ENCODE measurements around the gene ARL5A.

The ARL5A gene

DNA sequence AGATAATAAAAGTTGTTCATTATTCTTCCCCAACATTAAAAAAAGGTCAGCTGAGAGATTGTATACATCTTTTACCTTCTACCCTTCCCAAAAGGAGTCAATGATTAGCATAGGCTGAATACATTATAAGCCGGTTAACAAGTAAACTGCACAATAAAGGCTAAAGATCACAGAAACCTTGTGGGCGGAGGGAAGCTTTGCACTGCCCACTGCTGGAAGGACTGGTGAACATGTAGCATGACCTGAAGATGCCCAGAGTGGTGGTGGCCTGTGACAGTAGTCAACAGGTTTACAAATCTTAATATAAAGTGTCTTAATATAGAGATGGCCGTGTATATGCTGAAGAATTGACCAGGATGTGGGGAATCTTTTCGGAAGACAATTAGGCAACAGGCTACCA, 35.6 kb downstream of the ARL5A start:
- Histone ChIP-seq H3K27me3 (ENCODE audit: control insufficient read depth, insufficient read depth, low read length) (no peaks in the 10 kb centered on the region), H3K9ac (ENCODE audit: low read depth, low read length) (no peak overlapping the region), H3K4me3 (ENCODE audit: low read length) (no peak overlapping the region), H3K4me2 (ENCODE audit: low read length) (no peak overlapping the region), H3K4me1 (ENCODE audit: control insufficient read depth, insufficient read depth, low read length) (peaks cover 15% of the 10 kb centered on the region), H3K36me3 (ENCODE audit: insufficient read depth, low read length) (peaks cover 11% of the 10 kb centered on the region), H3K9me3 (replicated peaks; ENCODE audit: low read length) (no peaks in the 10 kb centered on the region)

DNA sequence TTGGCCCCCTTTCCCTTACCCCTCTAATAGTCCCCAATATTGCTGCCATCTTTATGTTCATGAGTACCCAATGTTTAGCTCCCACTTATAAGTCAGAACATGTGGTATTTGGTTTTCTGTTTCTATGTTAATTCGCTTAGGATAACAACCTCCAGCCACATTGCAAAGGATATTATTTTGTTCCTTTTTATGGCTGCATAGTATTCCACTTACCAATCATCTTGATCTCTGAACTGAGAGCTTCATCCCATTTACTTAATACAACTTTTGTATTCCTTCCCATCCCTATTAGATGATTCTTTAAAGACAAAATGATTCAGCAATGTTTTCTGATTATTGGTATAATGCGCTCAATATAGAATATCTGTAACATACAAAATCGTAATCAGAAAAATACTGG, 36.7 kb downstream of the ARL5A start:
- H3K4me2 ChIP-seq (ENCODE audit: low read length): no peak overlapping the region
- no peak overlapping the region for H3K4me3 ChIP-seq (ENCODE audit: low read length)
- H3K4me1 ChIP-seq (ENCODE audit: control insufficient read depth, insufficient read depth, low read length): peaks cover 8% of the 10 kb centered on the region
- peaks cover 11% of the 10 kb centered on the region for H3K36me3 ChIP-seq (ENCODE audit: insufficient read depth, low read length)
- no peak overlapping the region for H3K9ac ChIP-seq (ENCODE audit: low read depth, low read length)
- H3K9me3 ChIP-seq (replicated peaks; ENCODE audit: low read length): no peaks in the 10 kb centered on the region
- no peaks in the 10 kb centered on the region for H3K27me3 ChIP-seq (ENCODE audit: control insufficient read depth, insufficient read depth, low read length)

DNA sequence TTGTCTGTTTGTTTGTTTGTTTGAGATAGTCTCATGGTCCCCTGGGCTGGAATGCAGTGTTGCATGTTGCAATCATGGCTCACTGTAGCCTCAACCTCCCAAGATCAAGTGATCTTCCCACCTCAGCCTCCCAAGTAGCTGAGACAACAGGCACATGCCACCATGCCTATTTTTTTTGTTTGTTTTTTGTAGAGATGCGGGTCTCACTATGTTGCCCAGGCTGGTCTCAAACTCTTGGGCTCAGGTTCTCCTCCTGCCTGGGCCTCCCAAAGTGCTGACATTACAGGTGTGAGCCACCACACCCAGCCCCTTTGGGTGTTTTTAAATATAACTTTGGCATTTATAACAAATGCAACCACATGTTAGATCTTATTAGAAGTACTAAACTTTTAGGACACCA, 37.5 kb downstream of the ARL5A start:
- H3K36me3 ChIP-seq (ENCODE audit: insufficient read depth, low read length): peaks cover 7% of the 10 kb centered on the region
- H3K4me3 ChIP-seq (ENCODE audit: low read length): no peak overlapping the region
- H3K9ac ChIP-seq (ENCODE audit: low read depth, low read length): no peak overlapping the region
- H3K9me3 ChIP-seq (replicated peaks; ENCODE audit: low read length): no peaks in the 10 kb centered on the region
- H3K27me3 ChIP-seq (ENCODE audit: control insufficient read depth, insufficient read depth, low read length): no peaks in the 10 kb centered on the region
- peaks cover under 1% of the 10 kb centered on the region for H3K4me1 ChIP-seq (ENCODE audit: control insufficient read depth, insufficient read depth, low read length)
- no peak overlapping the region for H3K4me2 ChIP-seq (ENCODE audit: low read length)

DNA sequence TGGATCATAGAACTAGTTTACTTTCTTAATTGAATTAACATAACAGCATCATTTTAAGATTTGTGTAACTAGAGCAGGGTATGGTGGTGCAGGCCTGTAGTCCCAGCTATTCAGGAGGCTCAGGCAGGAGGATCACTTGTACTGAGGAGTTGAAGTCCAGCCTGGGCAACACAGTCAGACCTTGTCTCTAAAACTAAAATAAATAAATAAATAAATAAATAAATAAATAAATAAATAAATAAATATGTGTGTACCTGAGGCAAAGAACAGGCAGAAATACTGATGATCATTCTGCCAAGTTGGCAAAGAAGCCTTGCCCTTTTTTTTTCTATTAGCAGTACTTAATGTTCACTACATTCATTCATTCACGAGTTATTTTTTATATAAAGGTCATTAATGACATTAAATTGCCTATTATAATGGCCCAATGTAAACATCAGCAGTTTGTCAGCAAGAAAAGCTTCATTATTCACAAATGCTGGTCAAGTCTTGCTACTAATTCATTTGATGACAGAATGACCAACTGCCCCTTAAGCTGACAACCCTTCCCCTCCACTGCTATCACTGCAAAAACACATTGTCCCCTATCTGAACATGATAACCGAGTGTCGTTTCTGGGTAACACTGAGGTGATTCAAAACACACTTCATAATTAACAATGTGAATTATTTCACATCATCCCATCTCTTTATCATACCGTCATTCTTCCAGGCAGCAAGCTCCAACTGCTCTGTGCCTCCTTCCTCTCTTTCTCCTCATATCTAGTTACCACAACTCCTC, 39.0 kb downstream of the ARL5A start:
- H3K4me3 ChIP-seq (ENCODE audit: low read length): no peak overlapping the region
- H3K36me3 ChIP-seq (ENCODE audit: insufficient read depth, low read length): peaks cover 7% of the 10 kb centered on the region
- no peak overlapping the region for H3K4me2 ChIP-seq (ENCODE audit: low read length)
- no peak overlapping the region for H3K9ac ChIP-seq (ENCODE audit: low read depth, low read length)
- no peaks in the 10 kb centered on the region for H3K9me3 ChIP-seq (replicated peaks; ENCODE audit: low read length)
- H3K4me1 ChIP-seq (ENCODE audit: control insufficient read depth, insufficient read depth, low read length): no peaks in the 10 kb centered on the region
- H3K27me3 ChIP-seq (ENCODE audit: control insufficient read depth, insufficient read depth, low read length): no peaks in the 10 kb centered on the region

DNA sequence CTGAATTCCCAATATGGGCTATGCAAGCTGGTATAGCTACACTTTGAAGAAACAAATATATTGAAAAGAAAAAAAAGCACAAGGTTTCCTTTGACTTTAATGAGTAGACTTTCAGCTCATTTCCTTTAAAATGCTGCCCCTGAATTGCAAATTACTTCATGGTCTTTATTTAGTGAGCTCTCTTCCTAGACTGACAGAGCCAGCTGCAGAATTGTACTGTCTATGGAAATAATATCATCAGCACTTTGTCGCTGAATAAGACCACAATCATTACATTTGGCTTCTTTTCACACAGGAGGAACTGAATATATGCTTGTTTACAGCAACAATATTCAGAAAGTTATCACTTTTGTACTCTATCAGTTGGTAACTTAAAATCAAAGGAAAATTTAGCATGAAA, 41.7 kb downstream of the ARL5A start:
- Histone ChIP-seq H3K9ac (ENCODE audit: low read depth, low read length) (no peak overlapping the region), H3K4me2 (ENCODE audit: low read length) (no peak overlapping the region), H3K9me3 (replicated peaks; ENCODE audit: low read length) (no peaks in the 10 kb centered on the region), H3K36me3 (ENCODE audit: insufficient read depth, low read length) (peaks cover 9% of the 10 kb centered on the region), H3K27me3 (ENCODE audit: control insufficient read depth, insufficient read depth, low read length) (no peaks in the 10 kb centered on the region), H3K4me1 (ENCODE audit: control insufficient read depth, insufficient read depth, low read length) (no peaks in the 10 kb centered on the region), H3K4me3 (ENCODE audit: low read length) (no peak overlapping the region)

DNA sequence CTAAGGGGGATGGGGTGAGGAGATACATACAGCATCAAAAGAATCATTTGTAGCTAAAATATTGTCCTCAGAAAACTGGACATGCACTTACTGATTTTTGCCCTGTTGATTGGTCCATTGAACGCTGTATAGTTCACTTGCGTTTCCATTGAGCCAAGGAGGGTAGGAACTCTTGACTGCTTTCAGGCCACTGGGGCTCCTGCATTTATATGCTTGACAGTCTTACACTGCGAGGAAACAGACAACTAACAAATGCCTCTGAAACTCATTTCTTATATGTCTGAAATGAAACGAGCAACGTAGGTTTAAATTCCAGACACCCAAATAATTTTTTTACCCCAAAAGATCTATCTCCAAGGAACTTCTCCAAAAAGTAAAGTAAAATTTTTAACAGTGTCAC, 42.1 kb downstream of the ARL5A start:
- no peaks in the 10 kb centered on the region for H3K27me3 ChIP-seq (ENCODE audit: control insufficient read depth, insufficient read depth, low read length)

DNA sequence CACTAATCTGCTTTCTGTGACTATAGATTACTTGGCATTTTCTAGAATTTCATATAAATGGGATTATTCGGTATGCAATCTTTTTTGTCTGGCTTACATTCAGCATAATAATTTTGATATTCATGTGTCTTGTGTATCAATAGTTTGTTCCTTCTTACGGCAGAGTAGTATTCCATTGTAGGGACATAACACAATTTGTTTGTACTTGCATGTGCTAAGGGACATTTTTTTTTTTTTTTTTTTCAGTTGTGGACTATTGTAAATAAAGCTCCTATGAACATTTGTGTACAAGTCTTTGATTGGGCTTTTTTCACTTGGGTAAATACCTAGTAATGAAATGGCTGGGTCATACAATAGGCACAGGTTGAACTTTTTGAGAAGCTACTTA, 45.1 kb downstream of the ARL5A start:
- Histone ChIP-seq H3K4me2 (ENCODE audit: low read length) (no peak overlapping the region), H3K4me1 (ENCODE audit: control insufficient read depth, insufficient read depth, low read length) (no peaks in the 10 kb centered on the region)

More for the DNA sequence above, 42.1 kb downstream of the ARL5A start:
- Histone ChIP-seq H3K9me3 (replicated peaks; ENCODE audit: low read length) (no peaks in the 10 kb centered on the region), H3K4me2 (ENCODE audit: low read length) (no peak overlapping the region), H3K9ac (ENCODE audit: low read depth, low read length) (no peak overlapping the region), H3K4me3 (ENCODE audit: low read length) (no peak overlapping the region), H3K36me3 (ENCODE audit: insufficient read depth, low read length) (peaks cover 10% of the 10 kb centered on the region), H3K4me1 (ENCODE audit: control insufficient read depth, insufficient read depth, low read length) (no peaks in the 10 kb centered on the region)

DNA sequence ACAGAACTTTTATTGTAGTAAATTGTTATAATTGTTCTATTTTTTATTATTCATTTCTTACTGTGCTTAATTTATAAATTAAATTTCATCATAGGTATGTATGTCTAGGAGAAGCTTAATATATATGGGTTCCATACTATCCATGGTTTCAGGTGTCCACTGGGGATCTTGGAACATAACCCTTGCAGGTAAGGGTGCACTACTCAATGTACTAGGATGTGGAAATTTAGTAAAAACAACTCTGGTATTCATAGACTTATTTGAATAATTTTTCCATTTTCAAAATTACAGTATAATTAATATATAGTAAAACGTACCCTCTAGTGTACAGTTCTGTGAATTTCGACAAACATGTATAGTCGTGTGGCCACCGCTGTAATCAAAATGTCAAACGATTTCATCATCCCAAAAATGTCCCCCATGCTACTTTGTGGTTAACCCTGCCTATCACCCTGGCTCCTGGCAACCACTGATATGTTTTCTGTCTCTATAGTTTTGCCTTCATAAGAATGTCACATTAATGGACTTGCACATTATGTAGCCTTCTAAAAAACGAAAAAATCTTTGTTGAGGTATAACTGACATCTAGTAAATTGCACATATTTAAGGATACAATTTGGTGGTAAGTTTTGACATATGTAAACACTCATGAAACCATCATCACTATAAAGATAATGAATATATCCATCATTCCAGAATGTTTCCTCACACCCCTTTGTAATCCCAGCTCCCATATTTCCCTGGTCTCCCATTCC, 45.7 kb downstream of the ARL5A start:
- Histone ChIP-seq H3K36me3 (ENCODE audit: insufficient read depth, low read length) (peaks cover 10% of the 10 kb centered on the region), H3K9ac (ENCODE audit: low read depth, low read length) (no peak overlapping the region), H3K4me1 (ENCODE audit: control insufficient read depth, insufficient read depth, low read length) (no peaks in the 10 kb centered on the region)

More for the DNA sequence above, 45.1 kb downstream of the ARL5A start:
- Histone ChIP-seq H3K36me3 (ENCODE audit: insufficient read depth, low read length) (peaks cover 14% of the 10 kb centered on the region), H3K27me3 (ENCODE audit: control insufficient read depth, insufficient read depth, low read length) (no peaks in the 10 kb centered on the region), H3K9ac (ENCODE audit: low read depth, low read length) (no peak overlapping the region), H3K4me3 (ENCODE audit: low read length) (no peak overlapping the region), H3K9me3 (replicated peaks; ENCODE audit: low read length) (no peaks in the 10 kb centered on the region)

DNA sequence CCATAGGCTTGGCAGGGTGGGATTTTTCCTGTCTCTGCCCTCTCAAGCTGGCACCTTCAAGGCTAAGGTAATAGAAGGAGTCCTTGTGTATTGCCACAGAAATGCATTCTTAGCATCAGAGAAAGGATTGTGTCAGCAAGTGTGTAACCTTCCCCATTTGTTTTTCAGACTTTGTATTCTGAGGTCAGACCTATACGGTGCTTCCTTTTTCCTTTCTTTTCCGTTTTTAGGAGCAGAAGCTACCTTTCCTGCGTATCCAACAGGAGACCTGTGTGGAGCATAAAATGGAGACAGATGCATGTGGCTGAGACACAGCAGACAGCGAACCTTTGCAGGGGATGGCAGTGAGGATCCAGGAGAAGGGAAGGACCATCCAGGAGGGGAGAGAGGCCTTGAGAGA, 46.6 kb downstream of the ARL5A start:
- Histone ChIP-seq H3K4me2 (ENCODE audit: low read length) (no peak overlapping the region), H3K9ac (ENCODE audit: low read depth, low read length) (no peak overlapping the region), H3K36me3 (ENCODE audit: insufficient read depth, low read length) (peaks cover 10% of the 10 kb centered on the region), H3K4me1 (ENCODE audit: control insufficient read depth, insufficient read depth, low read length) (no peaks in the 10 kb centered on the region), H3K9me3 (replicated peaks; ENCODE audit: low read length) (no peaks in the 10 kb centered on the region), H3K4me3 (ENCODE audit: low read length) (no peak overlapping the region), H3K27me3 (ENCODE audit: control insufficient read depth, insufficient read depth, low read length) (no peaks in the 10 kb centered on the region)

More for the DNA sequence above, 45.7 kb downstream of the ARL5A start:
- Histone ChIP-seq H3K27me3 (ENCODE audit: control insufficient read depth, insufficient read depth, low read length) (no peaks in the 10 kb centered on the region), H3K9me3 (replicated peaks; ENCODE audit: low read length) (no peaks in the 10 kb centered on the region), H3K4me3 (ENCODE audit: low read length) (no peak overlapping the region), H3K4me2 (ENCODE audit: low read length) (no peak overlapping the region)

DNA sequence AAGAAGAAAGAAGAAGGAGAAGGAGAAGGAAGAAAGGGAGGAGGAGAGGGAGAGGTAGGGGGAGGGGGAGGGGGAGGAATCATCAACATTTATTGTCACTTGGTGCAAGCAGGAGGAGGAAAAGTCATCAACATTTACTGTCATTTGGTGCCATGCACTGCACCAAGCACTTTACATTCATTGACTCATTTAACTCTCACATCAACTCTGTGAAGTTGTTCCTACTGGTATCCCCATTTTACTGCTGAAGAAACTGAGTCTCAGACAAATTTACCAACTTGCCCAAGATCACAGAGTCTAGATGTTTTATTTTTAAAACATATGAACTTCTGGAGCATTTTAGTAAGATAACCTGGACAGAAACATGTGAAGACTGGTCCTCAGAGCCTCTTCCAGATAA, 47.3 kb downstream of the ARL5A start:
- no peaks in the 10 kb centered on the region for H3K9me3 ChIP-seq (replicated peaks; ENCODE audit: low read length)
- no peak overlapping the region for H3K4me3 ChIP-seq (ENCODE audit: low read length)
- H3K9ac ChIP-seq (ENCODE audit: low read depth, low read length): no peak overlapping the region
- no peak overlapping the region for H3K4me2 ChIP-seq (ENCODE audit: low read length)
- no peaks in the 10 kb centered on the region for H3K27me3 ChIP-seq (ENCODE audit: control insufficient read depth, insufficient read depth, low read length)
- H3K4me1 ChIP-seq (ENCODE audit: control insufficient read depth, insufficient read depth, low read length): no peaks in the 10 kb centered on the region
- peaks cover 15% of the 10 kb centered on the region for H3K36me3 ChIP-seq (ENCODE audit: insufficient read depth, low read length)

DNA sequence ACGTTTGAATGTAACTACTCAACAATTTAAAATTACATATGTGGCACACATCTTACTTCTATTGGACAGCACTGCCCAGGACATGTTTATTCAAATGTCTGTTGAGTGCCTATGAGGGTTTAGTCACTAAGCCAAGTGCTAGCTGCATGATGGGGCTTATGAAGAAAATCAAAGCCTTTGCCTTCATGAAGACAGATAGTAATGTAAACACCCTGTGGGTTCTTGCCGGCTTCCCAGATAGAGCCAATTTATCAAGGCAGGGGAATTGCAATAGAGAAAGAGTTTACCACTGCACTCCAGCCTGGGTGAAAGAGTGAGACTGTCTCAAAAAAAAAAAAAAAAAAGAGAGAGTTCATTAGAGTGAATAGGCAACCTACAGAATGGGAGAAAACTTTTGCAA, 50.3 kb downstream of the ARL5A start:
- no peak overlapping the region for H3K4me2 ChIP-seq (ENCODE audit: low read length)
- H3K9ac ChIP-seq (ENCODE audit: low read depth, low read length): no peak overlapping the region
- no peaks in the 10 kb centered on the region for H3K9me3 ChIP-seq (replicated peaks; ENCODE audit: low read length)
- peaks cover 16% of the 10 kb centered on the region for H3K36me3 ChIP-seq (ENCODE audit: insufficient read depth, low read length)
- H3K4me3 ChIP-seq (ENCODE audit: low read length): no peak overlapping the region
- H3K27me3 ChIP-seq (ENCODE audit: control insufficient read depth, insufficient read depth, low read length): no peaks in the 10 kb centered on the region
- H3K4me1 ChIP-seq (ENCODE audit: control insufficient read depth, insufficient read depth, low read length): peaks cover 18% of the 10 kb centered on the region

DNA sequence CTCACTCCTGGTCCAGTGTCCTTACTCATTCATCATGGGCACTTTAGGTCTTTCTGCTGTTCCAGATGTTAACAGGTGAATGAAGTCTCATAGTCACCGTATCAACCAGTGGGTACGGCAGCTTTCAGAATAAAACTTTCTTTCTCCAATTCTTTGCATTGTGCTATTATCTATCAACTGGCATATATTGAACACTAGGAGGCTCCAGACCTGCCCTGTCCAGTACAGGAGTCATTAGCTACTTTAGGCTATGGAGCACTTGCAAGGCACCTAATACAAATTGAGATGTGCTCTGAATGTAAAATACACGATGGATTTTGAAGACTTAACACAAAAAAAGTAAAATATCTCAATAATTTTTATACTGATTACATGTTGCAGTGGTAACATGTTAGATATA, 50.7 kb downstream of the ARL5A start:
- Histone ChIP-seq H3K9me3 (replicated peaks; ENCODE audit: low read length) (no peaks in the 10 kb centered on the region), H3K27me3 (ENCODE audit: control insufficient read depth, insufficient read depth, low read length) (no peaks in the 10 kb centered on the region), H3K9ac (ENCODE audit: low read depth, low read length) (no peak overlapping the region), H3K4me2 (ENCODE audit: low read length) (no peak overlapping the region), H3K36me3 (ENCODE audit: insufficient read depth, low read length) (peaks cover 16% of the 10 kb centered on the region), H3K4me3 (ENCODE audit: low read length) (no peak overlapping the region), H3K4me1 (ENCODE audit: control insufficient read depth, insufficient read depth, low read length) (peaks cover 18% of the 10 kb centered on the region)
